ENCODE results near the gene CAMK1D.

GRCh38 chr10:12780634-12781601, 431.6 kb downstream of the CAMK1D start:
- TF ChIP-seq EP300 (IDR thresholded peaks at IDR 0.05; ENCODE audit: low read depth), result no peak
- no peak for TF ChIP-seq CTCF (IDR thresholded peaks at IDR 0.05)
